ENCODE data around the gene SHOC2. TPM values are rescaled to one million over a fixed set of nuclear protein-coding genes. Genes with fewer than 3 reads are reported as not detected.

SHOC2 gene
- total RNA-seq, 1 experiment from 2014 or later = 23.7 TPM

DNA sequence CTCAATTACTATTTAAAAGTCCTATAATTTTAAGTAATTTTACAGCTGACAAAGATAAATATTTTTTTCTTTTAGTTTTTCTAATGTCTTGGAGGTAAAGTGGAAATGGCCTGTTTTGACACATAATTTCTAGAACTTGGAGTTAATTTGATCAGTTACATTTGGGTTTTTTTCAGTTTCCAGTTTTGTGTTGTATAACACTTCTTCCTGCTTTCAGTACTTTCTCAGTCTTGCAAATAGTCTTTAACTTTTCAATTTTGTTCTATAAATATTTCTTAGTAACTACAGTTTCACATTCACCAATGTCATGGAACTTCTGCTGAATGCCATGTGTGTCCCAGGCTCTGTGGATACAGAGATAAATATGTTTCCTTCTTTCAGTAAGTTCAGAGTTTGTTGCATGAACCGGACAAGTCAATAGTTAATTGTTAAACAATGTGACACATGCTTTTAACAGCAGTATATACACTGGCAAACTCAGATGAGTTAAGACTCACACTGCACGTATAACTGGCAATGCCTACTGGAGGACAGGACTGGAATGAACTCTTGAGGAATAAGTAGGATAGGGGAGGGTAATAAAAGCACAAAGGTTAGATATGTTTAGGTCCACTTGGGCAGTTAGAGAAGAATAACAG, 4.6 kb downstream of the SHOC2 start:
- no peak overlapping the region for H2BK20ac ChIP-seq (ENCODE audit: low read depth, low read length, poor library complexity, severe bottlenecking)

More for the DNA sequence above, 4.6 kb downstream of the SHOC2 start:
- Mint-ChIP-seq H3K27ac (no peak overlapping the region), H3K36me3 (ENCODE audit: insufficient read depth in 1 of 3, low read depth in 3 of 3) (peaks cover 0 to 2% (median 0%) of the 10 kb centered on the region in 3 experiments; a peak in 2 of 7 replicates), H3K4me1 (peaks cover 5 to 10% of the 10 kb centered on the region in 2 experiments; a peak in 2 of 4 replicates), H3K27me3 (ENCODE audit: low read depth) (no peaks in the 10 kb centered on the region), H3K4me3 (no peak overlapping the region), H3K9me3 (no peaks in the 10 kb centered on the region)
- Histone ChIP-seq H3K4me1 (ENCODE audit: insufficient read depth, low read length) (no peaks in the 10 kb centered on the region), H3K79me1 (ENCODE audit: insufficient read depth, low read depth, low read length, poor library complexity, severe bottlenecking) (no peaks in the 10 kb centered on the region), H4K91ac (ENCODE audit: insufficient read length, low read depth, low read length) (no peak overlapping the region), H2AFZ (ENCODE audit: low read length) (no peak overlapping the region), H4K20me1 (ENCODE audit: control insufficient read depth, insufficient read depth, insufficient read length) (no peaks in the 10 kb centered on the region), H3K23me2 (ENCODE audit: insufficient read length, low read depth, low read length, poor library complexity, severe bottlenecking) (no peaks in the 10 kb centered on the region), H3K18ac (ENCODE audit: insufficient read length, low read depth, low read length) (no peak overlapping the region), H2BK120ac (ENCODE audit: low read depth, low read length, poor library complexity, severe bottlenecking) (no peak overlapping the region), H3K9ac (ENCODE audit: extremely low read depth, insufficient read length, low read length) (no peak overlapping the region), H2BK12ac (ENCODE audit: insufficient read length, low read depth, low read length) (no peak overlapping the region), H3K4ac (ENCODE audit: low read depth, low read length) (no peak overlapping the region), H3K79me2 (ENCODE audit: insufficient read depth, low read length) (peaks cover 11% of the 10 kb centered on the region; the same call in 1 of the 2 replicates), H3K4me2 (ENCODE audit: insufficient read depth, insufficient read length, low read length) (no peak overlapping the region), H3K56ac (ENCODE audit: insufficient read length, low read depth, low read length) (no peak overlapping the region), H2BK5ac (ENCODE audit: insufficient read length, low read length) (no peak overlapping the region), H3K27me3 (ENCODE audit: insufficient read depth, low read length) (no peaks in the 10 kb centered on the region), H4K8ac (replicated peaks; ENCODE audit: insufficient read length, low read depth, low read length) (no peak overlapping the region), H2BK15ac (ENCODE audit: low read depth, low read length) (no peak overlapping the region), H4K5ac (ENCODE audit: insufficient read length, low read depth, low read length) (no peak overlapping the region), H3K23ac (ENCODE audit: insufficient read length, low read depth, low read length) (no peak overlapping the region), H3K27ac (ENCODE audit: insufficient read length, low read depth, low read length) (no peak overlapping the region), H3K14ac (ENCODE audit: insufficient read depth, low read length) (no peak overlapping the region), H2AK5ac (ENCODE audit: insufficient read length, low read length) (no peak overlapping the region), H3T11ph (ENCODE audit: low read length) (no peak overlapping the region), H3K9me3 (ENCODE audit: control insufficient read depth, low read depth, low read length) (no peaks in the 10 kb centered on the region)
- DNase-seq = no peak
- WGBS (ENCODE audit: extremely low coverage, insufficient read length, low lambda C conversion rate) = no CpG with 5 or more reads among the region's 2 CpGs
- no peak for TF ChIP-seq CTCF (conservative IDR thresholded peaks at IDR 0.05)
